ENCODE measurements around the gene TOMM7.

- no peak for TF ChIP-seq CTCF (IDR thresholded peaks at IDR 0.05)
- TF ChIP-seq POLR2A (IDR thresholded peaks at IDR 0.05) = no peak
Observed at GRCh38 chr7:22861576-22861975, 38.9 kb upstream of the TOMM7 start.
